Astrocyte (in vitro differentiated cells and primary cell): ENCODE data around the gene TSC1. TPM values are rescaled to one million over a fixed set of nuclear protein-coding genes. Genes with fewer than 3 reads are reported as not detected.

Experiments
- DNase-seq: peaks from one replicate; pipeline ENCODE4 v3.0.0-alpha.2; 2010; ENCODE audit warnings: low read depth
- FAIRE-seq: peaks from 2 replicates; lab custom pipeline; 2011; peaks lifted over from hg19 to GRCh38; lab: Jason Lieb, UNC
- H2AFZ ChIP-seq: 2 replicates; pipeline ENCODE4 v1.6.0; 2012; ENCODE audit warnings: low read depth, low read length, inconsistent platforms
- H3K27ac ChIP-seq: 2 replicates; pipeline ENCODE4 v1.5.1; 2011; ENCODE audit warnings: low read depth, low read length, inconsistent platforms
- H3K27me3 ChIP-seq: 2 replicates; pipeline ENCODE4 v1.6.0; 2011; ENCODE audit warnings: low read length, inconsistent platforms; ENCODE audit not compliant: insufficient read depth
- H3K36me3 ChIP-seq: 2 replicates; pipeline ENCODE4 v1.5.1; 2011; ENCODE audit warnings: low read length, inconsistent platforms; ENCODE audit not compliant: insufficient read depth
- H3K4me1 ChIP-seq: 2 replicates; pipeline ENCODE4 v1.5.1; 2011; ENCODE audit warnings: low read length, inconsistent platforms; ENCODE audit not compliant: insufficient read depth
- H3K4me2 ChIP-seq: 2 replicates; pipeline ENCODE4 v1.6.0; 2012; ENCODE audit warnings: low read length, inconsistent platforms
- H3K4me3 ChIP-seq: 2 replicates; pipeline ENCODE4 v1.5.1; 2011; ENCODE audit warnings: low read depth, mild to moderate bottlenecking, low read length, inconsistent platforms; ENCODE audit not compliant: insufficient read depth
- H3K79me2 ChIP-seq: 2 replicates; pipeline ENCODE4 v1.6.0; 2012; ENCODE audit warnings: mild to moderate bottlenecking, low read length, inconsistent platforms; ENCODE audit not compliant: insufficient read depth
- H3K9ac ChIP-seq: 2 replicates; pipeline ENCODE4 v1.6.0; 2012; ENCODE audit warnings: mild to moderate bottlenecking, low read length, inconsistent platforms
- H3K9me3 ChIP-seq: 2 replicates; pipeline ENCODE4 v1.5.1; 2012; ENCODE audit warnings: low read depth, mild to moderate bottlenecking, low read length, inconsistent platforms; ENCODE audit not compliant: insufficient read depth
- H4K20me1 ChIP-seq: 2 replicates; pipeline ENCODE4 v1.6.0; 2012; ENCODE audit warnings: low read length, inconsistent platforms; ENCODE audit not compliant: insufficient read depth
- H3K27ac Mint-ChIP-seq: one replicate; pipeline ENCODE4 v1.8.0; 2021; ENCODE audit warnings: mild to moderate bottlenecking, mixed read lengths; ENCODE audit not compliant: unreplicated experiment
- H3K27me3 Mint-ChIP-seq: one replicate; pipeline ENCODE4 v1.8.0; 2021; ENCODE audit warnings: low read depth, mixed read lengths; ENCODE audit not compliant: unreplicated experiment
- H3K36me3 Mint-ChIP-seq: one replicate; pipeline ENCODE4 v1.8.0; 2021; ENCODE audit warnings: low read depth, mixed read lengths; ENCODE audit not compliant: unreplicated experiment
- H3K4me1 Mint-ChIP-seq: one replicate; pipeline ENCODE4 v1.8.0; 2021; ENCODE audit warnings: low read depth, mixed read lengths; ENCODE audit not compliant: unreplicated experiment
- H3K4me3 Mint-ChIP-seq: one replicate; pipeline ENCODE4 v1.8.0; 2021; ENCODE audit warnings: mild to moderate bottlenecking, moderate library complexity, mixed read lengths; ENCODE audit not compliant: unreplicated experiment
- H3K9me3 Mint-ChIP-seq: one replicate; pipeline ENCODE4 v1.8.0; 2021; ENCODE audit warnings: mild to moderate bottlenecking, mixed read lengths; ENCODE audit not compliant: unreplicated experiment
- EZH2 ChIP-seq: IDR thresholded peaks from 2 replicates; pipeline ENCODE4 v1.6.1; 2012; ENCODE audit warnings: mild to moderate bottlenecking, low read length, inconsistent platforms; ENCODE audit not compliant: insufficient read depth
- total RNA-seq: library from RNA; stranded (reverse); gene quantifications from 2 replicates; pipeline ENCODE4 v1.2.1, GENCODE V29; 2021
- TF ChIP-seq, protein P1 (sequence below): IDR thresholded peaks from 2 replicates; pipeline ENCODE4 v1.5.1; 2011; ENCODE audit warnings: low read depth, mild to moderate bottlenecking, inconsistent platforms, low read length, moderate library complexity; ENCODE audit not compliant: insufficient read depth

Gene TSC1
- total RNA-seq, 1 donor from 2014 or later = 50.6 TPM

DNA sequence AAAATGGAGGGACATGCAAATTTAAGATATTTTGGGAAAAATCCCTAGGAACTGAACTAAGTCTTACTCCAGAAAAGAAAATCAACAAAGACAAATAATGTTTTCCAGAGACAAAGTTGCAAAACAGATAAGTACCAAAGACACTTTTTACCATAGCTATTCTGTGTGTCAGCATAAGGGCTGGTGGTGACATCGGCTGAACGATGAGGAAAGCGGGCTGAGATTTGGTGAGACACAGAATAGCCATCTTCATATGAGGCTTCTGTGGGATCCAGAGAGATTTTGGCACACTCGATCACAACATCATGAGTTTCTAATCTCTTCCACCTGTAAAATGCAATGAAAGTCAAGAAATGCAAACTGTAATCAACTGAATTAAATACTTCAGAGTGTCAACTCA lies 32.3 kb downstream of the TSC1 start:
- no peak for FAIRE-seq

GRCh38 chr9:132910376-132910775 lies 34.0 kb downstream of the TSC1 start:
- Histone ChIP-seq H3K79me2 (no peaks in the 10 kb centered on the region), H3K4me1 (no peaks in the 10 kb centered on the region), H4K20me1 (no peaks in the 10 kb centered on the region), H3K9me3 (no peaks in the 10 kb centered on the region), H3K27me3 (no peaks in the 10 kb centered on the region), H3K4me3 (no peak overlapping the region), H3K36me3 (peaks cover 27% of the 10 kb centered on the region), H3K4me2 (no peak overlapping the region), H2AFZ (no peak overlapping the region), H3K27ac (no peak overlapping the region), H3K9ac (no peak overlapping the region)
- DNase-seq (no peak), FAIRE-seq (no peak)
- no peak for TF ChIP-seq EZH2
- TF ChIP-seq, protein P1, sequence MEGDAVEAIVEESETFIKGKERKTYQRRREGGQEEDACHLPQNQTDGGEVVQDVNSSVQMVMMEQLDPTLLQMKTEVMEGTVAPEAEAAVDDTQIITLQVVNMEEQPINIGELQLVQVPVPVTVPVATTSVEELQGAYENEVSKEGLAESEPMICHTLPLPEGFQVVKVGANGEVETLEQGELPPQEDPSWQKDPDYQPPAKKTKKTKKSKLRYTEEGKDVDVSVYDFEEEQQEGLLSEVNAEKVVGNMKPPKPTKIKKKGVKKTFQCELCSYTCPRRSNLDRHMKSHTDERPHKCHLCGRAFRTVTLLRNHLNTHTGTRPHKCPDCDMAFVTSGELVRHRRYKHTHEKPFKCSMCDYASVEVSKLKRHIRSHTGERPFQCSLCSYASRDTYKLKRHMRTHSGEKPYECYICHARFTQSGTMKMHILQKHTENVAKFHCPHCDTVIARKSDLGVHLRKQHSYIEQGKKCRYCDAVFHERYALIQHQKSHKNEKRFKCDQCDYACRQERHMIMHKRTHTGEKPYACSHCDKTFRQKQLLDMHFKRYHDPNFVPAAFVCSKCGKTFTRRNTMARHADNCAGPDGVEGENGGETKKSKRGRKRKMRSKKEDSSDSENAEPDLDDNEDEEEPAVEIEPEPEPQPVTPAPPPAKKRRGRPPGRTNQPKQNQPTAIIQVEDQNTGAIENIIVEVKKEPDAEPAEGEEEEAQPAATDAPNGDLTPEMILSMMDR = no peak
- H3K27ac Mint-ChIP-seq = no peak overlapping the region
- H3K4me1 Mint-ChIP-seq = no peaks in the 10 kb centered on the region
- H3K4me3 Mint-ChIP-seq = no peak overlapping the region
- peaks cover 18% of the 10 kb centered on the region for H3K36me3 Mint-ChIP-seq
- no peaks in the 10 kb centered on the region for H3K9me3 Mint-ChIP-seq
- no peaks in the 10 kb centered on the region for H3K27me3 Mint-ChIP-seq

More for the DNA sequence above, 32.3 kb downstream of the TSC1 start:
- Histone ChIP-seq H3K4me3 (no peak overlapping the region), H2AFZ (no peak overlapping the region), H4K20me1 (no peaks in the 10 kb centered on the region), H3K9me3 (no peaks in the 10 kb centered on the region), H3K36me3 (peaks cover 29% of the 10 kb centered on the region), H3K9ac (no peak overlapping the region), H3K79me2 (no peaks in the 10 kb centered on the region), H3K4me1 (no peaks in the 10 kb centered on the region), H3K4me2 (no peak overlapping the region), H3K27ac (no peak overlapping the region), H3K27me3 (no peaks in the 10 kb centered on the region)
- no peak overlapping the region for H3K4me3 Mint-ChIP-seq
- no peak overlapping the region for H3K27ac Mint-ChIP-seq
- peaks cover 22% of the 10 kb centered on the region for H3K36me3 Mint-ChIP-seq
- H3K4me1 Mint-ChIP-seq = no peaks in the 10 kb centered on the region
- TF ChIP-seq EZH2 = no peak
- TF ChIP-seq, protein P1 = no peak
- H3K27me3 Mint-ChIP-seq = no peaks in the 10 kb centered on the region
- no peak for DNase-seq
- H3K9me3 Mint-ChIP-seq = no peaks in the 10 kb centered on the region

DNA sequence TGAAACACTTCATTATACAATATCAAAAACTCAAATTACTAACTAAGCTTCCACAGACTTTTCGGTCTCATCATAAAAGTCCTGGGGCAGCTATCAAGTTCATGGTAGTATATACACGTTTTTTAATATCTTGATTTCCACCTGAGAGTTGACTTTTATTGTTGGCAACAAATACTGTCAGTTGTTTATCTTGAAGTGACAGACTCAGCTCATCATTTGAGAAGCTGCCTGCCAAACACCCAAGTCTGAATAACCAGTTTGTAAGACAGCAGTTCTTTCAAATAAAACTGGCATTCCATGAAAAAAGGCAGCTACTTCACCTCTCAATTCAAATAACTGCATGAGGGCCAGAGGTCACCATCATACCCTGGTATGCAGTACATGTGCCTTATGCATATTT lies 35.1 kb downstream of the TSC1 start:
- H4K20me1 ChIP-seq = no peaks in the 10 kb centered on the region
- Mint-ChIP-seq H3K27ac (no peak overlapping the region), H3K9me3 (no peaks in the 10 kb centered on the region), H3K36me3 (peaks cover 16% of the 10 kb centered on the region), H3K4me1 (no peaks in the 10 kb centered on the region), H3K4me3 (no peak overlapping the region), H3K27me3 (no peaks in the 10 kb centered on the region)
- H3K27ac ChIP-seq = no peak overlapping the region
- DNase-seq (no peak), FAIRE-seq (no peak)
- no peaks in the 10 kb centered on the region for H3K79me2 ChIP-seq
- no peak overlapping the region for H2AFZ ChIP-seq
- no peaks in the 10 kb centered on the region for H3K4me1 ChIP-seq
- no peak overlapping the region for H3K9ac ChIP-seq
- no peaks in the 10 kb centered on the region for H3K27me3 ChIP-seq
- peaks cover 28% of the 10 kb centered on the region for H3K36me3 ChIP-seq
- no peak overlapping the region for H3K4me2 ChIP-seq
- H3K9me3 ChIP-seq = no peaks in the 10 kb centered on the region
- no peak overlapping the region for H3K4me3 ChIP-seq
- TF ChIP-seq, protein P1 = no peak
- TF ChIP-seq EZH2 = no peak
